IMR-90 (cell line): ENCODE data around the gene AKAP8L. TPM values are rescaled to one million over a fixed set of nuclear protein-coding genes. Genes with fewer than 3 reads are reported as not detected.

Experiments used
- ATAC-seq: fragments of 200-7000 bp; cut with Tn5 transposase; 2 replicates; pipeline ENCODE4 v1.9.1; 2020; ENCODE audit warnings: low read depth, mild to moderate bottlenecking, moderate library complexity
- BruUV-seq: library from RNA; stranded (reverse); fragments of 400-500 nt; replicated peaks from 2 replicates; lab custom pipeline; 2021; lab: Mats Ljungman, UMichigan
- CTCF ChIA-PET: fragments of 300-600 bp; formaldehyde crosslinking; extraction: SDS; loops from one replicate; lab custom pipeline; 2021; ENCODE audit warnings: antibody characterized with exemption; lab: Yijun Ruan, JAX
- POLR2A ChIA-PET: fragments of 300-600 bp; sonication (Branson Sonifier 250); formaldehyde crosslinking; loops from one replicate; lab custom pipeline; 2022; ENCODE audit warnings: antibody characterized with exemption; ENCODE audit not compliant: unreplicated experiment; lab: Charles Lee
- DNase-seq: peaks from one replicate; pipeline ENCODE4 v3.0.0; 2013
- H2AFZ ChIP-seq: replicated peaks from 2 replicates; pipeline ENCODE3; 2013; ENCODE audit warnings: low read length, mild to moderate bottlenecking; ENCODE audit not compliant: poor library complexity
- H2AK5ac ChIP-seq: 2 replicates; pipeline ENCODE4 v1.6.1; 2013; ENCODE audit warnings: low read depth, low read length, inconsistent platforms
- H2AK9ac ChIP-seq: replicated peaks from 2 replicates; pipeline ENCODE3; 2013; ENCODE audit warnings: mild to moderate bottlenecking, low read depth, low read length, moderate library complexity; ENCODE audit not compliant: poor library complexity
- H2BK120ac ChIP-seq: 2 replicates; pipeline ENCODE4 v1.6.1; 2013; ENCODE audit warnings: low read depth, low read length, inconsistent platforms
- H2BK15ac ChIP-seq: 3 replicates; pipeline ENCODE4 v1.6.1; 2013; ENCODE audit warnings: low read depth, low read length, inconsistent platforms
- H2BK20ac ChIP-seq: 2 replicates; pipeline ENCODE4 v1.6.1; 2013; ENCODE audit warnings: low read depth, mild to moderate bottlenecking, inconsistent platforms, low read length, moderate library complexity
- H2BK5ac ChIP-seq: 2 replicates; pipeline ENCODE4 v1.6.1; 2013; ENCODE audit warnings: mild to moderate bottlenecking, low read depth, low read length, inconsistent platforms; ENCODE audit not compliant: poor library complexity, severe bottlenecking
- H3K14ac ChIP-seq: replicated peaks from 2 replicates; pipeline ENCODE4 v1.6.1; 2013; ENCODE audit warnings: low read depth, low read length, inconsistent platforms
- H3K18ac ChIP-seq: 2 replicates; pipeline ENCODE4 v1.6.1; 2013; ENCODE audit warnings: low read depth, low read length, control low read depth
- H3K23ac ChIP-seq: 2 replicates; pipeline ENCODE4 v1.6.1; 2013; ENCODE audit warnings: low read depth, low read length, inconsistent platforms
- H3K27ac ChIP-seq: 2 replicates; pipeline ENCODE4 v1.5.1; 2013; ENCODE audit warnings: mild to moderate bottlenecking, control low read depth, low read length; ENCODE audit not compliant: insufficient read depth
- H3K27me3 ChIP-seq: 2 replicates; pipeline ENCODE4 v1.6.1; 2013; ENCODE audit warnings: low read length; ENCODE audit not compliant: control insufficient read depth, insufficient read depth
- H3K36me3 ChIP-seq: 2 replicates; pipeline ENCODE4 v1.6.1; 2013; ENCODE audit warnings: low read length, mixed read lengths; ENCODE audit not compliant: control insufficient read depth, insufficient read depth
- H3K4ac ChIP-seq: 2 replicates; pipeline ENCODE4 v1.6.1; 2013; ENCODE audit warnings: low read depth, low read length, inconsistent platforms
- H3K4me1 ChIP-seq: 2 replicates; pipeline ENCODE4 v1.6.1; 2013; ENCODE audit warnings: low read length, mixed read lengths; ENCODE audit not compliant: control insufficient read depth, insufficient read depth
- H3K4me2 ChIP-seq: 2 replicates; pipeline ENCODE4 v1.6.1; 2013; ENCODE audit warnings: low read depth, mild to moderate bottlenecking, control low read depth, low read length, moderate library complexity
- H3K4me3 ChIP-seq: 2 replicates; pipeline ENCODE4 v1.5.1; 2013; ENCODE audit warnings: low read depth, mild to moderate bottlenecking, control low read depth, low read length, moderate library complexity; ENCODE audit not compliant: insufficient read depth
- H3K56ac ChIP-seq: 2 replicates; pipeline ENCODE4 v1.6.1; 2013; ENCODE audit warnings: low read length, inconsistent platforms; ENCODE audit not compliant: insufficient read depth; ENCODE audit errors: extremely low read depth
- H3K79me1 ChIP-seq, 2 experiments: 2 replicates each; pipeline ENCODE4 v1.6.1; 2013; ENCODE audit warnings: low read length in 2 of 2, inconsistent platforms in 1 of 2, low read depth in 1 of 2
- H3K9ac ChIP-seq: 2 replicates; pipeline ENCODE4 v1.6.1; 2013; ENCODE audit warnings: low read depth, low read length, control low read depth
- H3K9me1 ChIP-seq: 2 replicates; pipeline ENCODE4 v1.6.1; 2013; ENCODE audit warnings: low read length, inconsistent platforms; ENCODE audit not compliant: insufficient read depth
- H3K9me3 ChIP-seq: 2 replicates; pipeline ENCODE4 v1.6.1; 2013; ENCODE audit warnings: low read length; ENCODE audit not compliant: control insufficient read depth, insufficient read depth
- H4K20me1 ChIP-seq: 2 replicates; pipeline ENCODE4 v1.6.1; 2013; ENCODE audit warnings: low read length, inconsistent platforms; ENCODE audit not compliant: insufficient read depth
- H4K5ac ChIP-seq: 2 replicates; pipeline ENCODE4 v1.6.1; 2013; ENCODE audit warnings: mild to moderate bottlenecking, low read depth, low read length, control low read depth
- H4K8ac ChIP-seq, 2 experiments: 2 replicates each; pipeline ENCODE4 v1.6.1; 2013; ENCODE audit warnings: low read depth in 2 of 2, low read length in 2 of 2, control low read depth in 1 of 2, inconsistent platforms in 1 of 2
- H4K91ac ChIP-seq: 2 replicates; pipeline ENCODE4 v1.6.1; 2013; ENCODE audit warnings: low read depth, low read length, inconsistent platforms; ENCODE audit not compliant: insufficient read depth
- BHLHE40 ChIP-seq: fragments of 150-350 bp; IDR thresholded peaks from 2 replicates; pipeline ENCODE4 v1.6.1; 2016; ENCODE audit warnings: mild to moderate bottlenecking, low read depth, low read length
- CEBPB ChIP-seq: IDR thresholded peaks from 2 replicates; pipeline ENCODE4 v1.6.1; 2012; ENCODE audit warnings: low read depth, low read length, improper control_type of control experiment
- CHD1 ChIP-seq: IDR thresholded peaks from 2 replicates; pipeline ENCODE4 v1.6.1; 2012; ENCODE audit warnings: low read depth, low read length, improper control_type of control experiment
- CTCF ChIP-seq: conservative IDR thresholded peaks from 2 replicates; pipeline ENCODE4 v1.5.1; 2012; ENCODE audit warnings: mild to moderate bottlenecking, low read depth, low read length, improper control_type of control experiment
- ELK1 ChIP-seq: fragments of 150-350 bp; IDR thresholded peaks from 2 replicates; pipeline ENCODE4 v1.6.1; 2016; ENCODE audit warnings: low read depth, mild to moderate bottlenecking, low read length, moderate library complexity, borderline replicate concordance
- FOS ChIP-seq: fragments of 150-350 bp; IDR thresholded peaks from 2 replicates; pipeline ENCODE4 v1.6.1; 2016; ENCODE audit warnings: low read depth, low read length
- MAFK ChIP-seq: IDR thresholded peaks from 2 replicates; pipeline ENCODE4 v1.6.1; 2012; ENCODE audit warnings: low read depth, low read length, improper control_type of control experiment
- MAZ ChIP-seq: IDR thresholded peaks from 2 replicates; pipeline ENCODE4 v1.6.1; 2012; ENCODE audit warnings: low read depth, mild to moderate bottlenecking, low read length, improper control_type of control experiment, moderate library complexity, borderline replicate concordance
- MXI1 ChIP-seq: IDR thresholded peaks from 2 replicates; pipeline ENCODE4 v1.6.1; 2012; ENCODE audit warnings: low read depth, mild to moderate bottlenecking, low read length, moderate library complexity, borderline replicate concordance
- NFE2L2 ChIP-seq: fragments of 150-350 bp; IDR thresholded peaks from 2 replicates; pipeline ENCODE4 v1.6.1; 2016; ENCODE audit warnings: low read depth, mild to moderate bottlenecking, low read length
- POLR2A ChIP-seq: IDR thresholded peaks from 2 replicates; pipeline ENCODE4 v1.6.1; 2012; ENCODE audit warnings: mild to moderate bottlenecking, low read depth, low read length
- RAD21 ChIP-seq: IDR thresholded peaks from 2 replicates; pipeline ENCODE4 v1.6.1; 2012; ENCODE audit warnings: low read length, improper control_type of control experiment
- RCOR1 ChIP-seq: IDR thresholded peaks from 2 replicates; pipeline ENCODE4 v1.6.1; 2012; ENCODE audit warnings: mild to moderate bottlenecking, low read length, improper control_type of control experiment; ENCODE audit not compliant: insufficient replicate concordance
- SMC3 ChIP-seq: fragments of 150-350 bp; IDR thresholded peaks from 2 replicates; pipeline ENCODE4 v1.6.1; 2016; ENCODE audit warnings: low read depth, mild to moderate bottlenecking, antibody characterized with exemption, low read length, moderate library complexity
- WGBS, 2 experiments: methylation state at CpG; one replicate each; pipeline versions ENCODE4 v1.1.5 to v1.1.7; 2013; ENCODE audit warnings: missing lambda C conversion rate in 2 of 2; ENCODE audit not compliant: insufficient read length in 1 of 2; ENCODE audit errors: extremely low coverage in 2 of 2; 5-methylcytosine and 5-hydroxymethylcytosine counted together
- dilution Hi-C: fragments of 300-500 bp; cut with HindIII; formaldehyde crosslinking; loops from one replicate; pipeline ENCODE4 v1.14.3; 2018; ENCODE audit warnings: low sequenced_read_pairs; ENCODE audit not compliant: unreplicated experiment
- in situ Hi-C: fragments of 300-500 bp; cut with MboI; formaldehyde crosslinking; loops from 3 replicates; pipeline ENCODE4 v1.14.3; 2019; ENCODE audit warnings: low sequenced_read_pairs, inconsistent platforms, mixed read lengths
- intact Hi-C: fragments of 100-400 bp; cut with micrococcal nuclease; formaldehyde crosslinking; loops from 2 replicates; pipeline ENCODE4 v1.10.0; 2022
- polyA plus RNA-seq, 3 experiments: library from polyadenylated mRNA; depleted of rRNA; stranded (reverse); fragments of >200 nt; gene quantifications; 2 replicates each; pipeline ENCODE4 v1.2.3, GENCODE V29; 2012; ENCODE audit warnings: low replicate concordance in 1 of 3
- total RNA-seq: library from RNA; depleted of rRNA; stranded (reverse); fragments of >200 nt; gene quantifications from 2 replicates; pipeline ENCODE4 v1.2.3, GENCODE V29; 2012
- TF ChIP-seq, protein P1 (sequence below): fragments of 150-350 bp; IDR thresholded peaks from 2 replicates; pipeline ENCODE4 v1.6.1; 2017; ENCODE audit warnings: mild to moderate bottlenecking, antibody characterized with exemption, low read length, low read depth

AKAP8L gene
- total and polyA plus RNA-seq, 2 of the 4 experiments (the other 2 are of a cell fraction): 43.1 to 44.6 TPM

DNA sequence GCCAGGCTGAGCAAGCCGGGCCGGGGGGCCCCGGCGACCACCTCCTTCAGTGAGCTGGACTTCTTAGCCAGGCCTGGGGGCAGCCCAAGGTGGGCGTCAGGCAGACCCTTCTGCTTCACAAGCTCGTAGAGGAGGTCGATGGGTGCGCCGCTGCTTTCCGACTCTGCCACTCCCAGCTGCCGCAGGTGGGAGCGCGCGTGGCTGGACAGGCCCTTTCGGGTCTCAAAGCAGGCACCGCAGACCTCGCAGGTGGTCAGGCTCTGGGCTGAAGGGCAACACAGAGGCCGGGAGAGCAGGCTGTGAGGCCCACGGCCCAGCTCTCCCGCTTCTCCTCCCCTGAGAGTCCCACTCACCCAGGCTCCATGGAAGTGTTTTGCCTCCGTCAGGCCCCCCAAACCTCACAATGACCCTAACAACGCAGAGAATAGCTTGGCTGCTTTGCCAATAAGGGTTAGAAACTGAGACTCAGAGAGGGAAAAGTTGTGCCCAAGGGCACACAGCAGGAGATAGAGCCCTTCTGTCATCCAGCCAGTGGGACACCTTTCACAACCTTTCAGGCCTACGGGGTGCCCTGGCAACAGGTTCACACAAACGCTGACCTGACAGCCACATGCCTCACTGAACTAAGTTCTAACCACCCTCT lies 11.2 kb upstream of the AKAP8L start:
- Histone ChIP-seq H2BK120ac (no peak overlapping the region), H3K4me2 (no peak overlapping the region), H3K18ac (no peak overlapping the region), H2AK5ac (no peak overlapping the region), H3K27ac (no peak overlapping the region), H3K4me1 (peaks cover 19% of the 10 kb centered on the region), H2BK5ac (no peak overlapping the region), H3K4me3 (no peak overlapping the region), H2BK20ac (no peak overlapping the region), H4K5ac (no peak overlapping the region), H3K14ac (no peak overlapping the region), H2AK9ac (no peak overlapping the region), H4K20me1 (peaks cover 48% of the 10 kb centered on the region), H3K27me3 (no peaks in the 10 kb centered on the region), H4K91ac (no peak overlapping the region), H3K36me3 (peaks cover 39% of the 10 kb centered on the region), H3K9me1 (peaks cover 12% of the 10 kb centered on the region; the same call in 1 of the 2 replicates), H3K56ac (no peak overlapping the region), H4K8ac (no peak overlapping the region), H3K79me1 (peaks cover 15 to 58% of the 10 kb centered on the region in 2 experiments), H2AFZ (no peak overlapping the region), H2BK15ac (no peak overlapping the region), H3K9me3 (no peaks in the 10 kb centered on the region), H3K23ac (no peak overlapping the region), H3K4ac (no peak overlapping the region), H3K9ac (no peak overlapping the region; the same call in 1 of the 2 replicates)
- ATAC-seq (no peak), DNase-seq (no peak)
- in situ Hi-C loops (loop anchor here (25.0 kb wide), 1 partner anchor 868 kb away; the partner anchor contains the start of gene NDUFB7), dilution Hi-C loops (no loop called here), intact Hi-C loops (loop anchor here (5.0 kb wide), 1 partner anchor 127 kb away; no protein-coding TSS in a partner anchor)
- ChIA-PET POLR2A (no interaction called here), CTCF (interaction anchor here (1.4 kb wide), 1 partner anchor 10 kb away, joined by 3 read pairs; no protein-coding TSS in a partner anchor)
- 76% methylated on average over 7 of the region's 24 CpGs; no CpG with 5 or more reads in 1 of the 2 experiments for WGBS, 2 experiments
- no TSS peak for BruUV-seq
- TF ChIP-seq ELK1: no peak
- no peak for TF ChIP-seq SMC3
- no peak for TF ChIP-seq CHD1
- TF ChIP-seq CTCF: no peak
- TF ChIP-seq CEBPB: no peak
- no peak for TF ChIP-seq RAD21
- no peak for TF ChIP-seq BHLHE40
- TF ChIP-seq NFE2L2: no peak
- no peak for TF ChIP-seq MAFK
- TF ChIP-seq FOS: no peak
- no peak for TF ChIP-seq MAZ
- TF ChIP-seq MXI1: no peak
- TF ChIP-seq RCOR1: no peak
- TF ChIP-seq, protein P1, sequence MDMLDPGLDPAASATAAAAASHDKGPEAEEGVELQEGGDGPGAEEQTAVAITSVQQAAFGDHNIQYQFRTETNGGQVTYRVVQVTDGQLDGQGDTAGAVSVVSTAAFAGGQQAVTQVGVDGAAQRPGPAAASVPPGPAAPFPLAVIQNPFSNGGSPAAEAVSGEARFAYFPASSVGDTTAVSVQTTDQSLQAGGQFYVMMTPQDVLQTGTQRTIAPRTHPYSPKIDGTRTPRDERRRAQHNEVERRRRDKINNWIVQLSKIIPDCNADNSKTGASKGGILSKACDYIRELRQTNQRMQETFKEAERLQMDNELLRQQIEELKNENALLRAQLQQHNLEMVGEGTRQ: no peak
- no peak for TF ChIP-seq POLR2A
